GM19043 (cell line): Measurements from ENCODE around the gene CACNB4.
"Not testable (repeated sequence)": the region's sequence is repeated elsewhere in the genome, so short reads cannot be mapped to it uniquely, and the experiment has no call there.

Experiments used
- ATAC-seq: cut with Tn5 transposase; IDR thresholded peaks from one replicate; pipeline ENCODE4 v1.9.1; 2021; ENCODE audit warnings: low read depth; ENCODE audit not compliant: unreplicated experiment

Gene CACNB4

GRCh38 chr2:151914989-151915628 lies 183.7 kb downstream of the CACNB4 start:
- no peak for ATAC-seq

GRCh38 chr2:151908204-151908882 lies 190.5 kb downstream of the CACNB4 start:
- ATAC-seq, result no peak

- no peak for ATAC-seq
Observed at GRCh38 chr2:151907286-151908203, 191.3 kb downstream of the CACNB4 start.

GRCh38 chr2:151906633-151906998 lies 192.2 kb downstream of the CACNB4 start:
- no peak for ATAC-seq

GRCh38 chr2:151905963-151906632 lies 192.7 kb downstream of the CACNB4 start:
- peak; percentile 67 for ATAC-seq

GRCh38 chr2:151904807-151905206 lies 194.0 kb downstream of the CACNB4 start:
- ATAC-seq, result no peak

- no peak for ATAC-seq
Observed at GRCh38 chr2:151904021-151904420, 194.8 kb downstream of the CACNB4 start.

GRCh38 chr2:151902829-151903228 lies 196.0 kb downstream of the CACNB4 start:
- no peak for ATAC-seq

- no peak for ATAC-seq
Observed at GRCh38 chr2:151900331-151900730, 198.5 kb downstream of the CACNB4 start.

- ATAC-seq, result no peak
Observed at GRCh38 chr2:151899156-151899555, 199.7 kb downstream of the CACNB4 start.

- no peak for ATAC-seq
Observed at GRCh38 chr2:151891566-151892194, 207.2 kb downstream of the CACNB4 start.

GRCh38 chr2:151887164-151887563 lies 211.7 kb downstream of the CACNB4 start:
- no peak for ATAC-seq

GRCh38 chr2:151886241-151886640 lies 212.6 kb downstream of the CACNB4 start:
- no peak for ATAC-seq

- ATAC-seq, result no peak
Observed at GRCh38 chr2:151882786-151883445, 215.9 kb downstream of the CACNB4 start.

GRCh38 chr2:151881342-151881741 lies 217.5 kb downstream of the CACNB4 start:
- no peak for ATAC-seq

- no peak for ATAC-seq
Observed at GRCh38 chr2:151880586-151880985, 218.3 kb downstream of the CACNB4 start.

GRCh38 chr2:151878655-151879563 lies 219.9 kb downstream of the CACNB4 start:
- ATAC-seq, result no peak

- no peak for ATAC-seq
Observed at GRCh38 chr2:151878204-151878603, 220.6 kb downstream of the CACNB4 start.

GRCh38 chr2:151875631-151876030 lies 223.2 kb downstream of the CACNB4 start:
- ATAC-seq, result not testable (repeated sequence)
